GM06990 (cell line): ENCODE measurements around the gene WDR43.

Source experiments
- DNase-seq: peaks from one replicate; pipeline ENCODE4 v3.0.0-alpha.2; 2011; ENCODE audit not compliant: insufficient read length; ENCODE audit errors: extremely low read depth
- H3K27me3 ChIP-seq: replicated peaks from 2 replicates; pipeline ENCODE4 v1.6.0; 2011; ENCODE audit warnings: low read length; ENCODE audit not compliant: control insufficient read depth, insufficient read depth
- H3K36me3 ChIP-seq: 2 replicates; pipeline ENCODE4 v1.5.1; 2011; ENCODE audit warnings: low read length; ENCODE audit not compliant: control insufficient read depth, insufficient read depth
- H3K4me3 ChIP-seq: replicated peaks from 2 replicates; pipeline ENCODE4 v1.5.1; 2011; ENCODE audit warnings: low read depth, mild to moderate bottlenecking, control low read depth, low read length
- TF ChIP-seq, protein P1 (sequence below): IDR thresholded peaks from 2 replicates; pipeline ENCODE4 v1.5.1; 2011; ENCODE audit warnings: low read length, control low read depth, mild to moderate bottlenecking, inconsistent platforms; ENCODE audit not compliant: insufficient read depth, poor library complexity, severe bottlenecking

The WDR43 gene

DNA sequence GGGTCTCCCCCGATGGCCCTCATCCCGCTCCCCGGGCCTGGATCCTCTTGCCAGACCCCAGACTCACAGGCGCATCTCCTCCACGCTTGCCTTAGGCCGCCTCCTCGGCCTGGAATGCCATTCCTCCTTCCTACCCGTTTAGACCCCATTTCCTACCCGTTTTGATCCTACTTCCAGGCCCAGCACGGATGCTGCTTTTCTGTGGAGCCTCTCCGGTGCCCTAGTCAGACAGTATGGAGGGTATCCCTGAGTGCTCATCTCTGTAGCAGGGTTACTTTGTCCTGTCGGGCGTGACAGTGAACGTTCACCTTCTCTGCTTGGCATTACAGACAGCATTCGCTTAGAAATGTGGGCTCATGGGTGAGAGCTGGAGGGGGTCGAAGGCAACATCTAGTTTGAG lies 96.0 kb downstream of the WDR43 start:
- H3K36me3 ChIP-seq: no peaks in the 10 kb centered on the region
- TF ChIP-seq, protein P1, sequence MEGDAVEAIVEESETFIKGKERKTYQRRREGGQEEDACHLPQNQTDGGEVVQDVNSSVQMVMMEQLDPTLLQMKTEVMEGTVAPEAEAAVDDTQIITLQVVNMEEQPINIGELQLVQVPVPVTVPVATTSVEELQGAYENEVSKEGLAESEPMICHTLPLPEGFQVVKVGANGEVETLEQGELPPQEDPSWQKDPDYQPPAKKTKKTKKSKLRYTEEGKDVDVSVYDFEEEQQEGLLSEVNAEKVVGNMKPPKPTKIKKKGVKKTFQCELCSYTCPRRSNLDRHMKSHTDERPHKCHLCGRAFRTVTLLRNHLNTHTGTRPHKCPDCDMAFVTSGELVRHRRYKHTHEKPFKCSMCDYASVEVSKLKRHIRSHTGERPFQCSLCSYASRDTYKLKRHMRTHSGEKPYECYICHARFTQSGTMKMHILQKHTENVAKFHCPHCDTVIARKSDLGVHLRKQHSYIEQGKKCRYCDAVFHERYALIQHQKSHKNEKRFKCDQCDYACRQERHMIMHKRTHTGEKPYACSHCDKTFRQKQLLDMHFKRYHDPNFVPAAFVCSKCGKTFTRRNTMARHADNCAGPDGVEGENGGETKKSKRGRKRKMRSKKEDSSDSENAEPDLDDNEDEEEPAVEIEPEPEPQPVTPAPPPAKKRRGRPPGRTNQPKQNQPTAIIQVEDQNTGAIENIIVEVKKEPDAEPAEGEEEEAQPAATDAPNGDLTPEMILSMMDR: no peak
- H3K4me3 ChIP-seq: no peak overlapping the region
- no peaks in the 10 kb centered on the region; the same call in 1 of the 2 replicates for H3K27me3 ChIP-seq
- DNase-seq: no peak

DNA sequence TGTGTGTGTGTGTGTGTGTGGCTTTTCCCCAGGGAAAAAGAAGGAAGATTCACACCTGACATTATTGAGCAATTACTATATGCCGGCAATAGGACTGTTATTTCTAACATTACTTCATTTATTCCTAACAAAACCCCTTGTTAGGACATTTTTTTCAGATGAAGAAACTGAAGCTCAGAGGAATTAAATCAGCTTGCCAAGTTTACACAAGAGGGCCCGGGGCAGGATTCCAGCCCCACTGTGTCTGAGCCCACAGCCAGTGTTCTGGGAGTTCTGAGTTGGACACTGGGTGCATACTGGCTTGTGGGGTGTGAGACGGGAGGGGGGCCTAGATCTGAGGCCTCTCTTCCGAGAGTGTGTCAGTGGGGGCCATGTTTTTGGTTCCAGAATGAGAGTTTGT lies 96.6 kb downstream of the WDR43 start:
- H3K27me3 ChIP-seq: no peaks in the 10 kb centered on the region; the same call in 1 of the 2 replicates
- DNase-seq: no peak
- no peaks in the 10 kb centered on the region for H3K36me3 ChIP-seq
- TF ChIP-seq, protein P1: no peak
- H3K4me3 ChIP-seq: no peak overlapping the region

DNA sequence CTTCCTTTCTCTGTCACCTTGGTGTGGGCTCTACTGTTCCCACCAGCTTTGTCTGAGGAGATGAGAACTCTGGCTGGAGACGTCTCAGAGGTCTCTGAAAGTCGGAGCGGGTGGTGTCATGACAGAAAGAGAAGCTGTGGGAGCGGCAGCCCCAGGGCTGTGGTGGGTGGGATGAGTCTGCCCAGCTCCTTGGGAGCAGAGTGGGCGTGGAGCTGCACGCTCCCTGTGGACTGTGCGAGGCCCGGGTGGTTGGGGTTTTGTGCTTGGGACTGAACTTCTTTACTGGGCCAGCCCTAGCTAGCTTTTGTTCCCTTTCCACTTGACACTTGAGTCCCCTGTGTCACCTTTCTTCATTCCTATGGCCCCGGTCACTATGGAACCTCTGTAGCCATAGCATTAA lies 97.0 kb downstream of the WDR43 start:
- TF ChIP-seq, protein P1: no peak
- no peak for DNase-seq
- H3K4me3 ChIP-seq: no peak overlapping the region
- H3K36me3 ChIP-seq: no peaks in the 10 kb centered on the region
- H3K27me3 ChIP-seq: no peaks in the 10 kb centered on the region; the same call in 1 of the 2 replicates

DNA sequence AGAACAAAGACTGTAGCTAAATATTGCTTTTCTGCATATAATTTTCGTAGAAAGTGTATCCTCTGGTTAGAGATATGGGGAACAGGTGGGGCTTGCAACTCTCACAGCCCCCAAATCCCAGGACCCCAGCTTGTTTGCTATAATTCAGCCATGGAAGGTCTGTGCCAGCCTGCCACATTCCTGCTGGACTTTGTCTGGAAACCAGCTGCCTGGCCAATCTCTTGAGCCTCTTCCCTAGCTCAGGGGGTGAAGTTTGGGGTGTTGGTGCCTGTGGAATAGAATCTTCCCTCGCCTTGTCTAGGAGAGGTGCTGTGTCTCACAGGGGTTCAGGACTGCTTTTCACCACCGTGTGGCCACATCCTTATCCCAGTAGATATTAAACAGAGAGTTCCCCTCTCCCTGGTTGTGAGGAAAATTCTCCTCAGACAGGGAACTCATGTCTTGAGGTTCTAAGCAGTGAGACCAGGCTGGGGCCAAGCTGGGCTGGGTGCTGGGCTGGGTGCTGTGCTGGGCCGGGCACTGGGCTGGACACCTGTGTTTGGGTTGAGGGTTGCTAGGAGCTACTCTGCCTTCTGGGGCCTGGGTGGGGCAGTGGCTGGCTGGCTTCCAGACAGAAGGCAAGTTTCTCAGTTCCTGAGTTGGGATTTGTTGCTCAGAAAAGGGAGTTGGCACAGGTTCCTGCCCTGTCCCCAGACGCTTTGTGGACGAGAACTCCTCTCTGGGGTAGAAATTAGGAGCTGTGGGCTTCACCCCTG lies 98.9 kb downstream of the WDR43 start:
- no peak for DNase-seq
- no peaks in the 10 kb centered on the region; the same call in 1 of the 2 replicates for H3K27me3 ChIP-seq
- TF ChIP-seq, protein P1: no peak
- H3K36me3 ChIP-seq: no peaks in the 10 kb centered on the region
- H3K4me3 ChIP-seq: no peak overlapping the region

DNA sequence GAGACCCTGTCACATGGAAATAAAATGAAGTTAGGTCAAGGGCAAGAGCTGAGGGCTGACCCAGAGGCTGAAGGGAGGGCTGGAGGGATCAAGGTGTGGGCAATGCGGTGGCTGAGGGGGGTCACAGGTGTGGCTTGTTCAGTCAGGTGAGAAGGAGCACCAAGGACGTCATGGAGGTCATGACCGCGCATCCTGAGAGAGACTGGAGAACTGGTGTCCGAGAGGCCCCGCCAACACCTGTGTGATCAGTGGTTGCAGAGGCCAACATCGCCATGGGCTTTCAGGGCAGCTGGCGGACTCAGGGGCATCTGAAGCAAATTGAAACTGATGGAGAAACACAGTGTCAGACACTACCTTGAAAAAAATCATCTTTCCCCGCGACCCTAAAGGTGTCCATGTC lies 99.6 kb downstream of the WDR43 start:
- no peak overlapping the region for H3K4me3 ChIP-seq
- DNase-seq: no peak
- TF ChIP-seq, protein P1: no peak
- H3K27me3 ChIP-seq: no peaks in the 10 kb centered on the region; the same call in 1 of the 2 replicates
- no peaks in the 10 kb centered on the region for H3K36me3 ChIP-seq
